NCI-H1436 treated with DMSO at 0.1 percent for 48 hours (cell line): ENCODE data around the gene RAB7A.

Experiments
- DNase-seq: peaks from one replicate; lab custom pipeline; 2025; lab: John Stamatoyannopoulos, UW

RAB7A gene

GRCh38 chr3:128853826-128854225, 127.8 kb downstream of the RAB7A start:
- DNase-seq = no peak

GRCh38 chr3:128854475-128854874, 128.5 kb downstream of the RAB7A start:
- DNase-seq = no peak

- DNase-seq = no peak
These were observed 129.6 kb downstream of the RAB7A start for GRCh38 chr3:128855569-128855968.

- no peak for DNase-seq
These were observed 132.2 kb downstream of the RAB7A start for GRCh38 chr3:128858167-128858566.

GRCh38 chr3:128859630-128860029, 133.6 kb downstream of the RAB7A start:
- DNase-seq = no peak

- no peak for DNase-seq
These were observed 135.5 kb downstream of the RAB7A start for GRCh38 chr3:128861491-128861890.

GRCh38 chr3:128863560-128863959, 137.6 kb downstream of the RAB7A start:
- DNase-seq = no peak
